GM23338 (cell line): ENCODE measurements around the gene NLRP6. TPM values are rescaled to one million over a fixed set of nuclear protein-coding genes. Genes with fewer than 3 reads are reported as not detected.

ENCODE experiments used
- ATAC-seq: fragments of 200-7000 bp; cut with Tn5 transposase; 3 replicates; pipeline ENCODE4 v1.9.1; 2020
- DNase-seq: peaks from one replicate; pipeline ENCODE4 v3.0.0-alpha.2; 2015; ENCODE audit warnings: low spot score
- H2AFZ ChIP-seq: fragments of 200-600 bp; sonication (generic); 2 replicates; pipeline ENCODE4 v1.8.0; 2016; ENCODE audit warnings: antibody characterized with exemption, mild to moderate bottlenecking, moderate library complexity
- H3F3A ChIP-seq: fragments of 200-600 bp; sonication (generic); replicated peaks from 2 replicates; pipeline ENCODE4 v1.8.0; 2017; ENCODE audit warnings: antibody characterized with exemption, mixed run types, low read depth
- H3K27ac ChIP-seq: fragments of 200-600 bp; sonication (generic); 2 replicates; pipeline ENCODE4 v1.6.1; 2016; ENCODE audit warnings: low read depth
- H3K27me3 ChIP-seq: fragments of 200-600 bp; sonication (generic); 2 replicates; pipeline ENCODE4 v1.8.0; 2016; ENCODE audit warnings: mild to moderate bottlenecking, mixed run types, moderate library complexity; ENCODE audit not compliant: insufficient read depth
- H3K36me3 ChIP-seq: fragments of 200-600 bp; sonication (generic); 2 replicates; pipeline ENCODE4 v1.8.0; 2016; ENCODE audit warnings: mild to moderate bottlenecking; ENCODE audit not compliant: insufficient read depth
- H3K4me1 ChIP-seq: fragments of 200-600 bp; sonication (generic); 2 replicates; pipeline ENCODE4 v1.8.0; 2016; ENCODE audit warnings: mild to moderate bottlenecking, moderate library complexity; ENCODE audit not compliant: insufficient read depth
- H3K4me2 ChIP-seq: fragments of 200-600 bp; sonication (generic); 2 replicates; pipeline ENCODE4 v1.7.1; 2017; ENCODE audit warnings: mixed run types
- H3K4me3 ChIP-seq: fragments of 200-600 bp; sonication (generic); 2 replicates; pipeline ENCODE4 v1.6.1; 2016; ENCODE audit warnings: mixed run types
- H3K79me2 ChIP-seq: fragments of 200-600 bp; sonication (generic); replicated peaks from 2 replicates; pipeline ENCODE4 v1.8.0; 2017; ENCODE audit warnings: mild to moderate bottlenecking; ENCODE audit not compliant: insufficient read depth
- H3K9me2 ChIP-seq: fragments of 200-600 bp; sonication (generic); 2 replicates; pipeline ENCODE4 v1.8.0; 2017; ENCODE audit not compliant: insufficient read depth
- H4K20me1 ChIP-seq: fragments of 200-600 bp; sonication (generic); replicated peaks from 2 replicates; pipeline ENCODE4 v1.8.0; 2017; ENCODE audit warnings: mild to moderate bottlenecking; ENCODE audit not compliant: insufficient read depth
- H3K27ac Mint-ChIP-seq: 2 replicates; pipeline ENCODE4 v1.8.0; 2020; ENCODE audit warnings: inconsistent platforms, mild to moderate bottlenecking, moderate library complexity, mixed read lengths
- H3K27me3 Mint-ChIP-seq: 3 replicates; pipeline ENCODE4 v1.8.0; 2022; ENCODE audit warnings: low read depth, mild to moderate bottlenecking, moderate library complexity, mixed read lengths, inconsistent platforms; ENCODE audit not compliant: insufficient read depth, poor library complexity
- H3K36me3 Mint-ChIP-seq: 3 replicates; pipeline ENCODE4 v1.8.0; 2021; ENCODE audit warnings: low read depth, mild to moderate bottlenecking, inconsistent platforms, moderate library complexity, mixed read lengths
- H3K4me1 Mint-ChIP-seq: 3 replicates; pipeline ENCODE4 v1.8.0; 2020; ENCODE audit warnings: mild to moderate bottlenecking, inconsistent platforms, mixed read lengths
- H3K4me3 Mint-ChIP-seq: 3 replicates; pipeline ENCODE4 v1.8.0; 2021; ENCODE audit warnings: moderate library complexity, mild to moderate bottlenecking, inconsistent platforms, mixed read lengths
- H3K9me3 Mint-ChIP-seq: 3 replicates; pipeline ENCODE4 v1.8.0; 2020; ENCODE audit warnings: moderate library complexity, mild to moderate bottlenecking, inconsistent platforms, mixed read lengths
- CREB1 ChIP-seq: fragments of 250-450 bp; sonication (Bioruptor Pico); IDR thresholded peaks from 2 replicates; pipeline ENCODE4 v1.5.0; 2020; ENCODE audit warnings: low read depth, mild to moderate bottlenecking, moderate library complexity
- ETS1 ChIP-seq: IDR thresholded peaks from 2 replicates; pipeline ENCODE4 v1.6.1; 2016; ENCODE audit warnings: antibody characterized with exemption
- EZH2 ChIP-seq: fragments of 200-600 bp; sonication (generic); IDR thresholded peaks from one replicate; pipeline ENCODE4 v1.8.0; 2017; ENCODE audit warnings: antibody characterized with exemption, mild to moderate bottlenecking, low read depth; ENCODE audit not compliant: unreplicated experiment
- EZH2phosphoT487 ChIP-seq: fragments of 200-600 bp; sonication (generic); IDR thresholded peaks from one replicate; pipeline ENCODE4 v1.8.1; 2018; ENCODE audit warnings: antibody characterized with exemption; ENCODE audit not compliant: unreplicated experiment
- JUNB ChIP-seq: IDR thresholded peaks from one replicate; pipeline ENCODE4 v1.6.1; 2016; ENCODE audit warnings: antibody characterized with exemption; ENCODE audit not compliant: unreplicated experiment
- NANOG ChIP-seq: IDR thresholded peaks from 2 replicates; pipeline ENCODE4 v1.6.1; 2016; ENCODE audit warnings: antibody characterized with exemption, borderline replicate concordance
- ZNF114 ChIP-seq: fragments of 250-450 bp; sonication (Bioruptor Pico); IDR thresholded peaks from 2 replicates; pipeline ENCODE4 v1.5.0; 2020; ENCODE audit warnings: mild to moderate bottlenecking, moderate library complexity
- ZNF462 ChIP-seq: fragments of 250-450 bp; sonication (Bioruptor Pico); IDR thresholded peaks from 2 replicates; pipeline ENCODE4 v1.5.0; 2020; ENCODE audit warnings: mild to moderate bottlenecking, moderate library complexity
- polyA plus RNA-seq: library from polyadenylated mRNA; unstranded; fragments of >200 nt; fragmentation: Nextera tagmentation; extraction: Ambion mirVana; gene quantifications from 2 replicates; pipeline ENCODE4 v1.2.1, GENCODE V29; 2016
- total RNA-seq: library from RNA; depleted of rRNA; stranded (reverse); fragments of >200 nt; shearing (Covaris generic); gene quantifications from 2 replicates; pipeline ENCODE4 v1.2.3, GENCODE V29; 2014

NLRP6 gene
- total and polyA plus RNA-seq, 2 experiments from 2014 or later, result 0.15 to 0.73 TPM

DNA sequence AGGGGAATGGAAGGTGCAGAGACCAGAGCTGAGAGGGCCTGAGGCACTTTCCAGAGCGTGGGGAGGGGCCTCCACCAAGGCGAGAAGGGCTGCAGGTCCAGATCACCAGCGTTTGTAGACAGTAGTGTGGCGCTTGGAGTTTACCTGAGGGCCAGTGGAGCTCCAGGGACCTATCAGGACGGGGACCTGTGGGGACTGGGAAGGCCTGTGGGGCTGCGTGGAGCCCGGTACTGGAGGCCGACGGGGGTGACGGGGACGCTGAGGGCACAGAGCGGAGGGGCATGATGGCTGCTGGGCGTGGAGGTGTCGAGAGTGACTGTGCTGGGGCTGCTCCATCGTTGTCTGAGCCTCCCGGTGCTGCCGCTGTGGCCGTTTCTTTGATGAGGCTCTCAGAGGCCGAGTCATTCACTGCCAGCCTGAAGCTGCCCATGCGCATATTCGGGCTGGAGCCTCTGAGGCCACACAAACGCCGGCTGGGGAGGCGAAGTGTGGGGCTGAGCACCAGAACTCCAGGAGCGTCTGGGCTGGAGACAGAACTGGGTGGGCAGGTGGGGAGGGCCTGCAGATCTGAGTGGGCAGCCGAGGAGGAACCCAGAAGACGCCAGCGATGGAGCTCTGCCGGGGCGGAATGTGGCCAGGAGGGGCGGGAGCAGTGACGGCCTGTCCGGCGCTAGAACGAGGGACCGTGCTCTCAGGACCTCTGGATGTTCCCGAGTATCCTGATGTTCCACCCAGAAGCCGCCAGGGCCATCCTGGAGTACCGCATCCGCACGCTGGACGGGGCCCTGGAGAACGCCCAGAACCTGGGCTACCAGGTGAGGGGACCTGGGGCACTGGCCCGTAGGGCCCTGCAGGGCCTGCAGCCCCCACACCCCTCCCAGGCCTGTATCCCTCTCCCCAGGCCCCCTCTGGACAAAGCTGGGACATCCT is 13.3 kb downstream of the NLRP6 start:
- peaks cover 2% of the 10 kb centered on the region; the same call in 1 of the 3 replicates for H3K9me3 Mint-ChIP-seq
- H3K27ac Mint-ChIP-seq, result peak overlapping the region; percentile 68
- Histone ChIP-seq H3K4me1 (no peaks in the 10 kb centered on the region; the same call in 1 of the 2 replicates), H4K20me1 (no peaks in the 10 kb centered on the region), H3K4me3 (no peak overlapping the region), H3K9me2 (no peaks in the 10 kb centered on the region), H3K4me2 (peak overlapping the region; percentile 48; the same call in 1 of the 2 replicates), H3K27ac (no peak overlapping the region), H3K27me3 (peaks cover 22% of the 10 kb centered on the region), H2AFZ (no peak overlapping the region), H3K79me2 (no peaks in the 10 kb centered on the region), H3F3A (peaks cover 6% of the 10 kb centered on the region; the same call in 1 of the 2 replicates), H3K36me3 (no peaks in the 10 kb centered on the region)
- peak; percentile 33 for ATAC-seq
- peaks cover 11% of the 10 kb centered on the region; the same call in 2 of the 3 replicates for H3K36me3 Mint-ChIP-seq
- H3K4me1 Mint-ChIP-seq, result peaks cover 24% of the 10 kb centered on the region
- H3K27me3 Mint-ChIP-seq, result peaks cover 20% of the 10 kb centered on the region
- peak overlapping the region; percentile 17; the same call in 1 of the 3 replicates for H3K4me3 Mint-ChIP-seq
- peak; percentile 62 for DNase-seq
- TF ChIP-seq ETS1 (no peak), NANOG (no peak), JUNB (no peak), CREB1 (CRISPR knock-in tag) (no peak), EZH2 (no peak), ZNF114 (no peak), ZNF462 (no peak), EZH2phosphoT487 (no peak)
